Measurements from ENCODE around the gene CSNK2B. TPM values are rescaled to one million over a fixed set of nuclear protein-coding genes. Genes with fewer than 3 reads are reported as not detected.
A peak's percentile ranks its signal among the peaks of the same experiment; 100 is the strongest.

The CSNK2B gene
- total RNA-seq, 1 experiment from 2014 or later = 645 TPM

DNA sequence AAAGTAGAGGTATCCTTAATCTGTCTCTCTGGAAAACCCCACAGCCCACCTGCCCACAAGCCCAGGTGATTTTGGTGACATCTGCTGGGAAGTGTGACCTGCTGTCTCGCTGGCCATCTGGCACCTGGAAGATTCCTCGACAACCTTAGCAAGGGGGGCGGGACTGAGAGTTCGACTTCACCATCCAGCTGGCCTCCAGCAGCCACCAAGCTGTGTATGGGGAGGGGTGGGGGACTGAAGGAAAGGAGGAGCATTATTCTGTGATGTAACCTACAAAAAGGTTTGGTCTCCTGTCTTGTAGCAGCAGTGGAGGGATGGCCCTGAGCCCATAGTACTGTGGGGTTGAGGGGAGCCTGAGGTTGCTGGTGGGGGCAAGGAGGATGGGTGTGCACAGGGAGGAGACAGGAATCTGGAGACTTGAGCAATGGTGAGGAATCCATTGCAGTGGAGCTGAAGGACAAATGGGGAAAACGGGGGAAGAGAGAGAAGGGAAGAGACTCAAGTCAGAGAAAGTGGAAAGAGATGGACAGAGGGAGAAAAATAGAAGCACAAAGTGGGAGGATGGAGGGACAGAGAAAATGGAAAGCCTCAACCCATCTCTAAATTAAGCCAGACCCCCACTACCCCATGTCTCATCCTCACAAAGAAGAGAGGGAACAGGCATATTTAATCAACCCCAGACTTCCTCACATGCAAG, 44.8 kb downstream of the CSNK2B start:
- DNase-seq (ENCODE audit: low read depth) = no peak

- no peak for DNase-seq (ENCODE audit: low read depth)
Measured at GRCh38 chr6:31711233-31711632, 45.4 kb downstream of the CSNK2B start.

DNA sequence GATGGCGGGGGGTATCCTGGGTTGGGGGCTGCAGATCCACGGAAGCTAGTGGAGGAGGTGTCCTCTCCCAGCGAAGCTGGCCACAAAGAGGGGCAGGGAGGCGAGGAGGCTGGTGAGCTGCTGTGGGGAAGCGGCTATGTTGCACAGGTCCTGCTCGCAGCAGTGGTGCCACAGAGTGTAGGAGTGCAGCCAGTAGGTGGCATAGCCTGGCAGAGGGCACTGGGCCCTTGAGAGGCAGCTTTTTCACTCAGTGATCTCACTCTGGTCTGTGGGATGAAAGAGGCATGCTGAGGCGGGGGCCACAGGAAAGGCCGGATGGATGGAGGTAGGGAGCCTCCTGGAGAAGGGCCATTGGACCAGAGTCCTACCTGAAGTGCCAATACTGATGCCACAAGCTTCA, 46.4 kb downstream of the CSNK2B start:
- DNase-seq (ENCODE audit: low read depth) = peak; percentile 55

- no peak for DNase-seq (ENCODE audit: low read depth)
Measured at GRCh38 chr6:31713465-31713864, 47.6 kb downstream of the CSNK2B start.

DNA sequence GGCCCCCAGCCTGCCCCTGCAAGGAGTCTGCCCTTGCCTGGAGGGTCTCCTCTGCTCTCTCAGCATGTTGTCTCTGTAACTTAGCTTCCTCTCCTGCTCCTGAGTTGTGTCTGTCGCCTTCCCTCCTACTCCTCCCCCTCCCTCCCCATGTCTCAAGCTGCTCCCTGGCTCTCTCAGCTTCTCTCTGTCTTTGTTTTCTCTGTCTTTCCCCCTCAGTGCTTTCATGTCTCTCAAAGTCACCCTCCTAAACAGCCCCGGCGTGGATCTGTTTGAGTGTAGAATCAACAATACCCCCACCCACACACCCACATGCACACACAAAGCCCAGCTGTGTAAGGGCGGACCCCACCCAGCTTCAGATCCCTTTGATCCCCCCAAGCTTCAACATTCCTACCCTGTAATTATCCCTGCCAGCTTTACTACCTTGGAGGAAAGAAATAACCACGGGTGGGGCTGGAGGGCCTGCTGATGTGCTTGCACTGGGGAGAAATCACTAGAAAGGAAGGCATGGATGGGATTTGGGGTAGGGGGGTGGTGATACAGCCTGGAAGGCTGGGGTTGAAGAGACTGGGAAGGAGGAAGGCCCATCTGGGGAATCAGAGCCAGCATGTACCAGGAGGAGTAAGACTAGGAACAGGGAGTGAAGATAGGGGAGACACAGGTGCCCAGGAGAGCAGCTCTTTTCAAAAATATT, 48.3 kb downstream of the CSNK2B start:
- DNase-seq (ENCODE audit: low read depth) = no peak

DNA sequence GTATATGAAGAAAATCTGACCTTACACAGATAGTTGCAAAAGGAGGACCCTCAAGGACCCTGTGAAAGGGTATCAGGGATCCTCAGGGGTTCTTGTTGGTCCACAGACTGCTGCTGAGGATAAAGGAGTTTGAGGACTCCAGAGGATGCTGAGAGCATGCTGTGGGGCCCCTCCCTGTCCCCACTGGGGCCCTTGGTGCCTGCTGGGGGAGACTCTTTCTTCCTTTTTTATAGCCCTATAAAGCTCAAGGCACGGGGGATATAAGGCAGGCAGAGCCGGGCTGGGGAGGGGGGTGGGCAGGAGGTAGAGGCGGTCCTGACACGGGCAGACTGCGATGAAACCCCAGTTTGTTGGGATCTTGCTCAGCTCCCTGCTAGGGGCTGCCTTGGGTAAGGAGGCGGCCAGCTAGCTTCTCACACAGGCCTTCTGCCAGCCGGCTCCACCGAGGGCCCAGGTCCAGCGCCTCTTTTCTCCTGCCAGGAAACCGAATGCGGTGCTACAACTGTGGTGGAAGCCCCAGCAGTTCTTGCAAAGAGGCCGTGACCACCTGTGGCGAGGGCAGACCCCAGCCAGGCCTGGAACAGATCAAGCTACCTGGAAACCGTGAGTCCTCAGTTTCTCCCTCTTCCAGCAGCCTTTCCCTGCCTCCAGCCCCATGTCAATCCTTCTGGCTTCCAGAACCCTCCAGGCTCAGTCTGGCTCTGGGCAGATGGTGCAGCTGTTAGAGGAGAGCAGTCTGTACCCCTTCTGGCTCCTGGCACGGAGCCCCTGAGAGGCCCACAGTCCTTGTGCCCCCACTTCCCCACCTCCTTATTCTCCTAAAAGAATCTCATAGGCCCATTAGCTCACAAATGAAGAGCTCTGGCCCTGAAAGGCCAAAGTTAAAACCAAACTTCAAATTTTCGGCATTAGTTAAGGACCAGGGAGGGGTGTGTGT, 49.4 kb downstream of the CSNK2B start, which contains the start of gene LY6G6D:
Gene LY6G6D, plus strand, starts transcription at position 327 of the 937 bp plus-strand sequence. Its CDS starts 8 bp downstream, at position 335.
- DNase-seq (ENCODE audit: low read depth) = no peak

DNA sequence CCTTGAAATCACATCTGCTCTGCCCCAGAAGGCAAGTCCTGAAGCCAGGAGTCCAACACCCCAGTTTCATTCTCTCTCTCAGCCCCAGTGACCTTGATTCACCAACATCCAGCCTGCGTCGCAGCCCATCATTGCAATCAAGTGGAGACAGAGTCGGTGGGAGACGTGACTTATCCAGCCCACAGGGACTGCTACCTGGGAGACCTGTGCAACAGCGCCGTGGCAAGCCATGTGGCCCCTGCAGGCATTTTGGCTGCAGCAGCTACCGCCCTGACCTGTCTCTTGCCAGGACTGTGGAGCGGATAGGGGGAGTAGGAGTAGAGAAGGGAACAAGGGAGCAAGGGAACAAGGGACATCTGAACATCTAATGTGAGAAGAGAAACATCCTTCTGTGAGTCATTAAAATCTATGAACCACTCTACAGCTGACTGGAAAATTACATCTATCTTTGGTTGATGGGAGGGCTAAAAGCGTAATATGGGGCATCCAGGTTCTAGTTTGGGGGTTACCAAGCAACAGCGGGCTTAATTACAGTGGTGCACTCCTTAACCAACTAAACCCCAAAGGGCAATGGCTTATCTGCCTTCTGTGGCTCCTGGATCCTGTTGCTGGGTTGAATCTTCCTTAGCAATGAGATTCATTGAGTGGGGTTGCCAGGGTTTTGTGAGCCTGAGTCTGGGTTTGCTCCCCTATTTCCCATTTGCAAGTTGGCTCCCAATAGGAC, 51.8 kb downstream of the CSNK2B start:
- DNase-seq (ENCODE audit: low read depth) = no peak

- no peak for DNase-seq (ENCODE audit: low read depth)
Measured at GRCh38 chr6:31718265-31718664, 52.4 kb downstream of the CSNK2B start.

GRCh38 chr6:31719001-31719400, 53.1 kb downstream of the CSNK2B start:
- no peak for DNase-seq (ENCODE audit: low read depth)

Other genes with a start within 250 kb of the CSNK2B start
- 47.6 and 59.9 TPM in 2 replicates for gene MICB, start 167.9 kb upstream of the CSNK2B start, total RNA-seq (2014; rRNA removed; shearing (Covaris generic))
- gene MCCD1, start 137.1 kb upstream of the CSNK2B start, total RNA-seq (2014; rRNA removed; shearing (Covaris generic)) = not detected in 2 replicates
- 351 and 506 TPM in 2 replicates for gene DDX39B, start 124.1 kb upstream of the CSNK2B start, total RNA-seq (2014; rRNA removed; shearing (Covaris generic))
- gene ATP6V1G2, start 119.5 kb upstream of the CSNK2B start, total RNA-seq (2014; rRNA removed; shearing (Covaris generic)) = 0.20 TPM in 1 of 2 replicates, not detected in the other
- 12.8 and 25.7 TPM in 2 replicates for gene NFKBIL1, start 118.5 kb upstream of the CSNK2B start, total RNA-seq (2014; rRNA removed; shearing (Covaris generic))
- gene LTA, start 93.8 kb upstream of the CSNK2B start, total RNA-seq (2014; rRNA removed; shearing (Covaris generic)) = not detected in 2 replicates
- gene TNF, start 90.5 kb upstream of the CSNK2B start, total RNA-seq (2014; rRNA removed; shearing (Covaris generic)) = 0.47 and 0.62 TPM in 2 replicates
- 2.1 and 4.6 TPM in 2 replicates for gene LTB, start 83.7 kb upstream of the CSNK2B start, total RNA-seq (2014; rRNA removed; shearing (Covaris generic))
- not detected in 2 replicates for gene LST1, start 79.8 kb upstream of the CSNK2B start, total RNA-seq (2014; rRNA removed; shearing (Covaris generic))
- not detected in 2 replicates for gene NCR3, start 73.1 kb upstream of the CSNK2B start, total RNA-seq (2014; rRNA removed; shearing (Covaris generic))
- not detected in 2 replicates for gene AIF1, start 50.8 kb upstream of the CSNK2B start, total RNA-seq (2014; rRNA removed; shearing (Covaris generic))
- gene PRRC2A, start 45.4 kb upstream of the CSNK2B start, total RNA-seq (2014; rRNA removed; shearing (Covaris generic)) = 71.4 and 121 TPM in 2 replicates
- 194 and 317 TPM in 2 replicates for gene BAG6, start 13.4 kb upstream of the CSNK2B start, total RNA-seq (2014; rRNA removed; shearing (Covaris generic))
- gene APOM, start 10.2 kb upstream of the CSNK2B start, total RNA-seq (2014; rRNA removed; shearing (Covaris generic)) = 3.7 and 6.9 TPM in 2 replicates
- gene C6orf47, start 5.3 kb upstream of the CSNK2B start, total RNA-seq (2014; rRNA removed; shearing (Covaris generic)) = 29.9 and 37.5 TPM in 2 replicates
- gene GPANK1, start 1.1 kb upstream of the CSNK2B start, total RNA-seq (2014; rRNA removed; shearing (Covaris generic)) = 17.7 and 31.6 TPM in 2 replicates
- 0.10 and 1.1 TPM in 2 replicates for gene LY6G5B, start 3.9 kb downstream of the CSNK2B start, total RNA-seq (2014; rRNA removed; shearing (Covaris generic))
- gene LY6G5C, start 15.0 kb downstream of the CSNK2B start, total RNA-seq (2014; rRNA removed; shearing (Covaris generic)) = 2.0 and 2.5 TPM in 2 replicates
- 37.0 and 51.9 TPM in 2 replicates for gene ABHD16A, start 37.2 kb downstream of the CSNK2B start, total RNA-seq (2014; rRNA removed; shearing (Covaris generic))
- gene LY6G6F, start 40.8 kb downstream of the CSNK2B start, total RNA-seq (2014; rRNA removed; shearing (Covaris generic)) = not detected in 2 replicates
- not detected in 2 replicates for gene LY6G6D, start 49.3 kb downstream of the CSNK2B start, total RNA-seq (2014; rRNA removed; shearing (Covaris generic))
- gene LY6G6C, start 55.7 kb downstream of the CSNK2B start, total RNA-seq (2014; rRNA removed; shearing (Covaris generic)) = not detected in 2 replicates
- not detected in 2 replicates for gene MPIG6B, start 57.3 kb downstream of the CSNK2B start, total RNA-seq (2014; rRNA removed; shearing (Covaris generic))
- 75.1 and 90.7 TPM in 2 replicates for gene DDAH2, start 63.2 kb downstream of the CSNK2B start, total RNA-seq (2014; rRNA removed; shearing (Covaris generic))
- gene CLIC1, start 70.5 kb downstream of the CSNK2B start, total RNA-seq (2014; rRNA removed; shearing (Covaris generic)) = 1,686 and 1,715 TPM in 2 replicates
- gene MSH5, start 73.9 kb downstream of the CSNK2B start, total RNA-seq (2014; rRNA removed; shearing (Covaris generic)) = 12.8 and 19.4 TPM in 2 replicates
- gene SAPCD1, start 96.6 kb downstream of the CSNK2B start, total RNA-seq (2014; rRNA removed; shearing (Covaris generic)) = 1.7 TPM in 1 of 2 replicates, not detected in the other
- gene VWA7, start 111.2 kb downstream of the CSNK2B start, total RNA-seq (2014; rRNA removed; shearing (Covaris generic)) = 0.94 and 1.8 TPM in 2 replicates
- 33.1 and 51.2 TPM in 2 replicates for gene VARS1, start 129.7 kb downstream of the CSNK2B start, total RNA-seq (2014; rRNA removed; shearing (Covaris generic))
- 162 and 306 TPM in 2 replicates for gene LSM2, start 140.9 kb downstream of the CSNK2B start, total RNA-seq (2014; rRNA removed; shearing (Covaris generic))
- gene HSPA1L, start 149.2 kb downstream of the CSNK2B start, total RNA-seq (2014; rRNA removed; shearing (Covaris generic)) = 0.30 and 2.5 TPM in 2 replicates
- gene HSPA1A, start 149.5 kb downstream of the CSNK2B start, total RNA-seq (2014; rRNA removed; shearing (Covaris generic)) = 163 and 238 TPM in 2 replicates
- gene HSPA1B, start 161.7 kb downstream of the CSNK2B start, total RNA-seq (2014; rRNA removed; shearing (Covaris generic)) = 185 and 359 TPM in 2 replicates
- 210 and 218 TPM in 2 replicates for gene NEU1, start 196.7 kb downstream of the CSNK2B start, total RNA-seq (2014; rRNA removed; shearing (Covaris generic))
- gene SLC44A4, start 212.9 kb downstream of the CSNK2B start, total RNA-seq (2014; rRNA removed; shearing (Covaris generic)) = 0.20 TPM in 1 of 2 replicates, not detected in the other
- 51.0 and 73.4 TPM in 2 replicates for gene EHMT2, start 231.6 kb downstream of the CSNK2B start, total RNA-seq (2014; rRNA removed; shearing (Covaris generic))
- gene ZBTB12, start 236.0 kb downstream of the CSNK2B start, total RNA-seq (2014; rRNA removed; shearing (Covaris generic)) = 0.76 and 2.3 TPM in 2 replicates

Data from M059J (cell line).